Measurements from ENCODE around the gene ZC4H2.
"Not testable (repeated sequence)": the region's sequence is repeated elsewhere in the genome, so short reads cannot be mapped to it uniquely, and the experiment has no call there.

The ZC4H2 gene, protein sequence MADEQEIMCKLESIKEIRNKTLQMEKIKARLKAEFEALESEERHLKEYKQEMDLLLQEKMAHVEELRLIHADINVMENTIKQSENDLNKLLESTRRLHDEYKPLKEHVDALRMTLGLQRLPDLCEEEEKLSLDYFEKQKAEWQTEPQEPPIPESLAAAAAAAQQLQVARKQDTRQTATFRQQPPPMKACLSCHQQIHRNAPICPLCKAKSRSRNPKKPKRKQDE

DNA sequence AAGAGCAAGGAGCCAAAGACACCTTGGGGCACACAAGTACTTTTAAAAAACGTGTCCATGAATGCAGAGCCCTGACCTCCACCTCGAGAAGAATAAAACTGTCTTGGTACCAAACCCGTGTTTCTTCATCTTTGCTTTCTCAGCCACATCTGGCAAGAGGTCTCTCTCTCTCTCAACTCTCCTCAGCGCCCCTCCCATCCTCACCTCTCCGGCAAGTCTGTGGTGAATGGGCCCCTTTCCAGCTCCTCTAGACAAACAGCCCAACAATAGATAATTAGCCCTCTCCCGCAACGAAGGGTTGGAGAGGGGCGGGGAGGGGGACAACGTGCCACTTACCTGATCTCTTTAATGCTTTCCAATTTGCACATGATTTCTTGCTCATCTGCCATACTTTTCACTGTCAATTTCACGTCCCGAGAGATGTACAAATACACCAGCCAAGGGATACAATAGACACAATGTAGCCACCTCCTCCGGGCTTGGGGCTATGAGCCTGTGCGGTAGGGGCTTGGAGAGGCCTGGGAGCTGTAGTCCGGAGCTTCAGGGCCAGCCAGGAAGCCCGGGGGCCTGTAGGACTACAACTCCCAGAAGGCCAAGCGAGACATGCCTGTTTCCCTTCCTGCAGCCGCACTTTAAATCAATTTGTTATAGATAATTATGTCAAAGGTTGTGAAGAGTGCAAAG is at the start of gene ZC4H2:
Gene ZC4H2, minus strand, starts transcription at position 462 of the 684 bp plus-strand sequence. Its CDS starts 73 bp downstream, at position 389.
- DNase-seq, result peak; percentile 45

DNA sequence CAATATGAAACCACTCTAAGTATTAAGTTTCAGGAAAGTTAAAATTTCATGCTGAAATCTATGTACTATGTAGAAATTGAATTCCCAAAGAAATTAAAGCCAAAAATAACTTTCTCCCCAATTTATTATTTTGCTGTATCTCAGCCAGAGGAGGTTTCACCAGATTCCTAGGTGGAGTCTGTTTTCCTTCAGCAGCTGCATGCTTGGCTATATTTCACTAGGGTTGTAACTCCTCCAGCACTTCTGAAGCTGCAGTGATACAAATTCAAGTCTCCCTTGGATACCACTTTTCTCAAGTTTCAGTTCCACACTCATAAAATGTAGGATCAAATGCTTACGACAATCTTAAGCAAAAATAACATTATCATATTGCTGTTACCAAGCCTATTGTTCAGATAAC is 41.2 kb upstream of the ZC4H2 start:
- DNase-seq, result no peak

DNA sequence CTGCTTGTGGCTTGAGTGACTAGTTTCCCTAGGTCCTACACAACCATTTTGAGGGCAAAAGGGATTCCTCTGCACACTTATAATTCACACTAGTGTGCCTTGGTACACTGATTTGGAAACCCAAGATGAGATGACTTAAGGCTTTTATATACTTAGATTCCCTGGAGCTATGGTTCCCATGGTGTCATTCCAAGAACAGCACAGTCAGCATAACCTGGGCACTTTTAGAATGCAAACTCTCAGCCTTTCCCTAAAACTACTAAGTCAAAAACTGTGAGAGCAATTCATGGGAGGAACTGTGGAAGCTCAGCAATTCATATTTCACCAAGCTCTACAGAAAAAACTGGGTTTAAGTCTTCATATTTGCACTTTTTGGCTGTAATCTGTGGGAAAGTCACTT is 38.0 kb upstream of the ZC4H2 start:
- DNase-seq, result no peak

DNA sequence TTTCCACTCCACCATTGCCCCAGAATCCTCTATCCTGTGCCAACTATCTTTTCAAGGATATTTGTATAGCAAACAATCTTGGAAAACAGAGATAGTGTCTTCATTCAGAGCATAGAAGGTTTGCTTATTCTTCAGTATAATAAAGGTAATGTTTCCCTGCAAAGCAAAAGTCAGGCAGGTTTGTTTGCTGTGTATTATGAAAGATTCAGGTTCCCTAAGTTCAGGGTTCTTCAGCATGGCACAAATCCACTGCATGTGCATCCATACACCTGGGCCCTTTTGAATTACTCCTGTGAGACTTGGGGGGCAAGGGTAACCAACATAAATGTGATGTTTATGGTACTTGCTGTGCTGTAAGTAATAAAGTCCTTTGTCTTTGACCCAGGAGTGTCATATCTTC is 33.2 kb upstream of the ZC4H2 start:
- DNase-seq, result no peak

DNA sequence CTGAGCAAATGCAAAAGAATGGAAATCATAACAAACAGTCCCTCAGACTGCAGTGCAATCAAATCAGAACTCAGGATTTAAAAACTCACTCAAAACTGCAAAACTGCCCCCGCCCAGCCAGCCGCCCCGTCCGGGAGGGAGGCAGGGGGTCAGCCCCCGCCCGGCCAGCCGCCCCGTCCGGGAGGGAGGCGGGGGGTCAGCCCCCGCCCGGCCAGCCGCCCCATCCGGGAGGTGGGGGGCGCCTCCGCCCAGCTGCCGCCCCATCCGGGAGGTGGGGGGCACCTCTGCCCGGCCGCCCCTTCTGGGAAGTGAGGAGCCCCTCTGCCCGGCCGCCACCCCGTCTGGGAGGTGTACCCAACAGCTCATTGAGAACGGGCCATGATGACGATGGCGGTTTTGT is 26.0 kb upstream of the ZC4H2 start:
- not testable (repeated sequence) for DNase-seq

DNA sequence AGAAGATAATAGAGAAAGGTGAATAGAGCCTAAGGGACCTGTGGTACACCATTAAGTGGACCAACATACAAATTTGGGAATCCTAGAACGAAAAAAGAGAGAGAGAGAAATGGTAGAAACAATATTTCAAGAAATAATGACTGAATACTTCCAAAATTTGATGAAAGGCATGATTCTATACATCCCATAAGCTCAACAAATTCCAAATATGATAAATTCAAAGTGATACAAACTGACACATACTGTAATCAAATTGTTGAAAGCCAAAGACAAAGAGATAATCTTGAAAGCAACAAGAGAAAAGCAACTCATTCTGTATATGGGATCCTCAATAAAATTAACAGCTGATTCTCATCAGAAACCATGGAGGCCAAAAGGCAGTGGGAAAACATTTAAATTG is 20.6 kb upstream of the ZC4H2 start:
- DNase-seq, result no peak

DNA sequence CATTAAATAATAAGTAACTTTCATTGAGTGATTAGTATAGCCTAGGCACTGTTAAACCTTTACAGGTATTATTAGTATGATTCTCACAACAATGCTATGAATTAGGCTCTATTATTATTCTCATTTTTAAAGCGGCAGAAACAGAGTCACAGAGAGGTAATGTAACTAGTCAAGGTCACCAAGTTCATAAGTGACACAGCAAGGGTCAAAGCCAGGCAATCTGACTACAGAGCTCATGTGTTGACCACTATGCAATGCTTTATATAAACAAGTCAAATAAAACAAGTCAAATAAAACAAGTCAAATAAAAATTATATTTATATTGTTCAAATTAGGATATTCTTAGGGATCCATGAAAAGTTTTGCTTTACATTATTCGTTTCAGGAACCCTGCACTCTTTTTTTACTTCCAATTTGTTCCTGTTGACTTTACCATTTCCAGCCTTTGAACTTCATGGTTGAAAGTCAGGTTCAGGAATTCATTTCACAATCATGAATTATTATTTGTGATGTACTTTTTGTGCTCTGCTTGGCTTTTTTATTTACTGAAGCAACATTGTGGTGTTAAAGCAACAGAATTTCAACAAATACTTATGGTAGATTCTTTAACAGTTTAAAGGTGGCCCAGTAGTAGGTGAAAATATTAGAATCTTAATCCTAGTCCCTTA is 18.0 kb upstream of the ZC4H2 start:
- DNase-seq, result no peak

DNA sequence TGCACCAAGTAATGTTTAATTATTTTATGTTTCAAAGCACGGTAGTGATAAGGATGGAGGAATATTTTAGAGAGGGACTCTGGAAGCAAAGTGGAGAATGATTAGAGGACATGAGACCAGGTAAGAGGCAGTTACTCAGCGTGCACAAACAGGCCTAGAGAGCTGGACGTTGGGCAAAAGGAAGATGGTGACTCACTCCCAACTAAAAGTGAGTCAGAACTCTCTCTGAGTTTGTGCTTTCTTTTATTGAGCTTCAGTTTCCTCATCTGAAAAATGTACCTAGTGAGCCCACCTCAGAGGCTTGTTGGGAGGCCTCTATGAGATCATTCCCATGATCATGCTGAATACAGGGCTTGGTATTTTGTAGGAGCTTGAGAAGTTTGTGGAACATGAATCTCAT is 1.6 kb upstream of the ZC4H2 start:
- no peak for DNase-seq

DNA sequence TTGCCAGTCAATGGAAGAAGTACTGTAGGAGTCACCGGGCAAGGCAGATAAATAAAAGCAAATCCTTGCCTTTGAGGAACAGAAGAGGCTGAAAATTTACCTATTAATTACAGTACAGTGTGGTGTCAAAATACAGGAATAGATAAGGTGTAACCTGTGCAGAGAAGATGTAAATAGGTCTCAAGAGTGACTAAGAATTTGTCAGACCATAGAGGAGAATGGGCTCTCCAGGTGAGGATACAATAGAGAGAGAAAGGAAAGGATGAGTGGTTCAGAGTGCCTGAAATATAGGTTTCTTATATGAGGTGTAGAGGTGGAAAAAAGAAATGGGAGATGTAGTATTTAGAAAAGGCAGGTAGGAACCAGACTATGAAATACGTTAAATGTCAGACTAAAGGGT is 801 bp upstream of the ZC4H2 start:
- no peak for DNase-seq

DNA sequence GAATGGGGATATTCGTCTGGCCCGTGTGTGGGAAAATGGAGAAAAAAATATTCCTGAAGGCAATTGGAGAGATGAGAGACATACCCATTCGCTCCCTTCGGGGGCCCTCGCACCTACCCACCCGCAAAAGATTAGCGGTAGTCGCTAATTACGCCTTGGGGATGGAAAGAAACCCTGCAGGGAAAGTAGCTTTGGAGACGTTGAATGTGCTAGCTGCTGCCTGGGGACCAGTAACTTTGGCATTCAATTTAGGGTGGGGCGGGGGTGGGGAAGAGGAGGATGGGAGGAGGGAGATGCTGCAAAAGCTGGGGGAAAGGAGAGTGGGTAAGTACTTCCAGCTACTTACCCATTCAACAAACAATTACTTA is 407 bp upstream of the ZC4H2 start:
- DNase-seq, result no peak

DNA sequence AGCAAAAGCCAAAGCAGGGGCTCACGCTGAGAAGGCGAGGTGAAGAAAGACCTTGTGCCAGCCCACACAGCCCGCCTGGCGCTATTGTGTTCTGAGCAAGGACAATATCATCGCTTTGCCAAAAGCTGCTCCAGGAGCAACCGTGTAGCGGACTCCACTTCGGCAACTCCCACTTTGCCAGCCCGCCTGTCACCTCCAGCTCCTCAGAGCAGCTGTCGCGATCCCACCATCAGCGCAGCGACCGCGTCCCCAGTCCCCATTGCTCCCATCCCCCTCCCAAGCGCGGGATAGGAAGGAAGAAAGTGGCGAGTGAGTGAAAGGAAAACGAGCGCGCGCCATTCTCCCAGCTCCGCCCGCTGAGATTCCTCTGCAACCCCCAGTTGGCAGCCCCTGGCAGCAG is 759 bp downstream of the ZC4H2 start:
- no peak for DNase-seq

DNA sequence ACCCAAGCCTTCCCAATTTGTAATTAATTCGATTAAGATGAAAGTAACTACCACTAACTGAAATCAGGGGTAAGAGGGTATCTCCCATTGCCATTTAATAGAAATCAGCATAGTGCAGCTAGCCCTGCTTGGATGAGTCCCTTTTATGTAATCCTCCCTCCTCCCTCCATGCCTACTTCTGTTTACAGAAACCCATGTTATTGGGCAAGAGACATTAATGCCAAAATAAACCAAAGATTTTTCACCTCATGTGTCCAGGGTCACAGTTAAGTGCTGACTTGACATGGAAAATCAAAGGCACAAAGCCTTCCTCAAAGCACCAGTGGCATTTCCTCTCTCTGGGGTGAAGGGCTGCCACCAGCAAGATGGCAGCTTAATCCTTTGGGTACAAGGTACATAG is 50.8 kb downstream of the ZC4H2 start:
- DNase-seq, result no peak

DNA sequence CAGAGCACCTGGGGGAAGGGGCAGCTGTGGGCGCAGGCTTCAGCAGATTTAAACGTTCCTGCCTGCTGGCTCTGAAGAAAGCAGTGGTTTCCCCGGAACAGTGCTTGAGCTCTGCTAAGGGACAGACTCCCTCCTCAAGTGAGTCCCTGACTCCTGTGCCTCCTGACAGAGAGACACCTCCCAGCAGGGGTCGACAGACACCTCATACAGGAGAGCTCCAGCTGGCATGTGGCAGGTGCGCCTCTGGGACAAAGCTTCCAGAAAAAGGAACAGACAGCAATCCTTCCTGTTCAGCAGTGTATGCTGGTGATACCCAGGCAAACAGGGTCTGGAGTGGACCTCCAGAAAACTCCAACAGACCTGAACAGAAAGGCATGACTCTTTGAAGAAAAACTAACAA is 68.1 kb downstream of the ZC4H2 start:
- DNase-seq, result no peak

DNA sequence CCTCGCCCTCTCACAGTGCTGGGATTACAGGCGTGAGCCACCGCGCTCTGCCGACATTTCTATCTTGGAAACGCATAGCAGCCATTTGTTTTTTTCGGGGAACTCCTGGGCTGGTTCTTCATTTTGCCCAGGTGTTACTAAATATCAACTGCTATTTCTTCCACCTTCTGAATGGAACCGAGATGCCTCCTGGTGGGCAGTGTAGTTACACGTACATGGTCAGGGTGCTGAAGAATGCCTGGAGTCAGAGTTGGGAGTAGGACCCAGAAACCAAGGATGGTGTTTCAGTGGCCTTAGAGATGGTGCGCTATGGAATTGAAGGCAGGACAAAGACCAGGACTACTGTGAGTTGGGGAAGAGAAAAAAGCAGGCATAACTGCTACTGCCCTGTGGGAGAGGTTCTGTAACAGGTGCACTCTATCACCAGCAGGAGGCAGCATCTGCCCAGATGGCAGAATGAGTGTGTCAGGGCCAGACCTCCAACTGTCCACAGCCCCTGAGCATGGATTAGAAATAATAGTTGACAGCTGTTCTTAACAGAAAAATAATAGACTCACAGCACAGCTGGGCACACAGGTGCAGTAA is 81.7 kb downstream of the ZC4H2 start:
- no peak for DNase-seq

DNA sequence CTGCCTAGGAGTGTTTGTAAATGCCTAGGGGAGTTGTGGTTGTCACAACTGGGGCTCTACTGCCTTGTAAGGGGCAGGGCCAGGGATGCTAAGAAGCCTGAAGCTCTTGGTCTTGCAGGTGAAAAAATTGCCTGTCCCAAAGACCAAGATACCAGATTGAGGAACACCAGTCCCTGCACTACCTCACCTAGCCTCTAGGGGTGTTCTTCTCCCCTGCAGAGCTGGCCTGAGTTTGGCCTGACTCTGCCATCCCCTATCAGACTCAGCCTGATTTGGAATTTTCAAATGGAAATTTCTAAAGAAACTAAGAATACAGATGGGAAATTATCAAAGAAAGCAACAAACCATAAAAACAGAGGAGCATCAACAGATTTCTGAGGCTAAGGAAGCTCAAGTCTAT is 90.4 kb downstream of the ZC4H2 start:
- no peak for DNase-seq

DNA sequence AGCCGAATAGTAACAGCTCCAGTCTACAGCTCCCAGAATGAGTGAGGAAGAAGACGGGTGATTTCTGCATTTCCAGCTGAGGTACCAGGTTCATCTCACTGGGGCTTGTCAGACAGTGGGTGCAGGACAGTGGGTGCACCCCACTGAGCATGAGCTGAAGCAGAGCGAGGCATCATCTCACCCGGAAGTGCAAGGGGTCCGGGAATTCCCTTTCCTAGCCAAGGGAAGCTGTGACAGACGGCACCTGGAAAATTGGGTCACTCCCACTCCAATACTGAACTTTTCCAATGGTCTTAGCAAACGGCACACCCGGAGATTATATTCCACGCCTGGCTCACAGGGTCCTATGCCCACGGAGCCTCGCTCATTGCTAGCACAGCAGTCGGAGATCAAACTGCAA is 97.5 kb downstream of the ZC4H2 start:
- not testable (repeated sequence) for DNase-seq

DNA sequence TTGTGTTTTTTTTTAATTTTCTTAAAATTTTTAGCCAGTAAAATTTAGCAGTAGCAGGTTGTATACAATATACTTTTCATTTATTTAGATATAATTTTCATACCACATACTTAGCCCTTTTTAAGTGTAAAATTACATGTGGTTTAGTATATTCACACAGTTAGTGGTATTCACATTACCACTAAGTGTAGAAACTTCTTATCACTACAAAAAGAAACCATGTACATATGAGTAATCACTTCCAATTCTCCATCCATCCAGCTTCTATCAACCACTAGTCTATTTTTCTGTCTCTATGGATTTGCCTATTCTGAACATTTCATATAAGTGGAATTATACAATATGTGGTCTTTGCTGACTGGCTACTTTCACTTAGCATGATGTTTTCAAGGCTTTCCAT is 109.0 kb downstream of the ZC4H2 start:
- no peak for DNase-seq
